ENCODE measurements around the gene SPIC. TPM values are rescaled to one million over a fixed set of nuclear protein-coding genes. Genes with fewer than 3 reads are reported as not detected.
"Not testable (repeated sequence)": the region's sequence is repeated elsewhere in the genome, so short reads cannot be mapped to it uniquely, and the experiment has no call there.

SPIC gene
- total RNA-seq = not detected

DNA sequence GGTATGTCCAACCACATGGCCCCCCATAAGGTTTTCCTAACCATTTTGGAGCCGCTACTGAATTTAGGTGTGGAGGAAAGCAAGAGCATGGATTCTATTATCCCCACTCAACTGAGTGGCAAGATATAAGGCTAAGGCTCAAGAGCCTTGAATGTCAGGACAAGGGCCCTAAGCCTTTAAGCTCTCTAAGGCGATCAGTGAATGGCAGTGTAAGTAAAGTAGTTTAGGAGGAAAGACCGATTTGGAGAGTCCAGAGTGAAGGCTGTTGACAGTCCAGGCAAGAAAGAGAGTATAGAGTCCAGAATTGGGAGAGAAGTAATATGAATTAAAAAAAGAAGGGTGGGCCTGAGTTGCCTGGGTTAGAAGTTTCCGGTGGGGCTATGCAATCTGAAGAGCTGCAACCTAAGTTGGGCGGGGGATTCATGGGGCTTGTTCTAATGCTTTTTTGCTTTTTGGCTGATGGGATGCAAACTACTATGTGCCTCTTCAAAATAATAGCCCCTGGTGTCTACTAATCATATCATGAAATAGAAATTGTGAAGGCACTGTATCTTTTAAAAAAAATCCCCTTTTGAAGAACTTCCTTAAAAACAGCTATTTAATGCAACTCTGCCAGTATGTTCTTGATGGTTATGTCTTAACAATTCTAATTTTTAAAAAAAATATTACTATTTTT is at the start of gene SPIC:
SPIC (plus strand) TSS at position 626 of the 676 bp plus-strand sequence. CDS start 1,569 bp downstream, outside the sequence.
- DNase-seq (ENCODE audit: low spot score) = no peak

DNA sequence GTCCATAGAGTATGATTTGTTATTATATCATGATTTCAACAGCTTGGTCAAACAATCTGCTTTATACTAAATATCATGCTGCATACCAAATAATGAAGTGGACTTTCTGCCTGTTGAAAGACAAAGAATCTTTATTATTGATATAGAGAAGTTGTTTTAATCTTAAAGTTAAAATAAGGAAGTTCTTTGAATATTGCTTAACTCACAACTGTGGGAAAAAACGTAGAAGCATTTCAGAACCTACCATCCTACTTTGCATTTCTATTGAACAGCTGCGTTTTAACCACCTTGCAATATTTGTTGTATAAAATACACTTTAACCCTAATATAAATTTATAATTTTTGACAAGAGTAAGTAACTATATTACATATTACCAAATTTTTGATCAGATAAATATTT is 44.7 kb upstream of the SPIC start:
- no peak for DNase-seq (ENCODE audit: low spot score)

DNA sequence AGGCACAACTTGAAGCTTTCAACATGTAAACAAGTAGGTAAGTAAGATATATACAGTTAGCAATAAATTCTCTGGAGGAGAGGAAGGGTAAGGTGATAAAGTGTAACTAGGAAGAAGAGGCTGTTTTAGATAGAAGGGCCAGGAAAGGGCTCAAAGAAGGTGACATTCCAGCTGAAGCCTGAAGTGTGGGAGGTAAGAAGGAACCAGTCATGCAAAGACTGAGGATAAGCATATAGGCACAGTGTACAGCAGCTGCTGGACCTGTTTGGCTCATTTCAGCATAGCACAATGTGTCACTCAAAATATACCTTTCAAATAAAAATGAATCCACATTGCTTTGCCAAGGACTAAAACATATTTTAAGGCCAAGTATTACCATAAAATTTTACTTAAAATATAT is 39.0 kb upstream of the SPIC start:
- no peak for DNase-seq (ENCODE audit: low spot score)

DNA sequence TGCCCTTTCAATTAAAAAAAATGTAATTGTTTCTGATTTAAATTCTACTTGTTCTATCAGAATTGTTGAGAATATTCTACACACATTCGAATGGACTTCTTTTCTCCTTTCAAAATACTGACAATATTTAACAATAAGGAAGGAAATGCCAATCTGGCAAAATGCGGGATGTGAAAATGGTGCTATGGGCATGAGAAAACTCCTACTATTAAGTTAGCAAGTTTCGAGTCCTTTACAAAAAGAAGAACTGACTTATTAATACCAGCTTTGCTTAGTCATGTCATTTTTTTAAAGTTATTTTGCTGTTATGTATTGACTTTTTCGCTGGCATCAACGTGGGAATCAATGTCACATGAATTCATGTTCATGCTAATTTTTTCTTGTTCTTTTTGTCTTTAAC is 35.9 kb upstream of the SPIC start:
- DNase-seq (ENCODE audit: low spot score) = no peak

DNA sequence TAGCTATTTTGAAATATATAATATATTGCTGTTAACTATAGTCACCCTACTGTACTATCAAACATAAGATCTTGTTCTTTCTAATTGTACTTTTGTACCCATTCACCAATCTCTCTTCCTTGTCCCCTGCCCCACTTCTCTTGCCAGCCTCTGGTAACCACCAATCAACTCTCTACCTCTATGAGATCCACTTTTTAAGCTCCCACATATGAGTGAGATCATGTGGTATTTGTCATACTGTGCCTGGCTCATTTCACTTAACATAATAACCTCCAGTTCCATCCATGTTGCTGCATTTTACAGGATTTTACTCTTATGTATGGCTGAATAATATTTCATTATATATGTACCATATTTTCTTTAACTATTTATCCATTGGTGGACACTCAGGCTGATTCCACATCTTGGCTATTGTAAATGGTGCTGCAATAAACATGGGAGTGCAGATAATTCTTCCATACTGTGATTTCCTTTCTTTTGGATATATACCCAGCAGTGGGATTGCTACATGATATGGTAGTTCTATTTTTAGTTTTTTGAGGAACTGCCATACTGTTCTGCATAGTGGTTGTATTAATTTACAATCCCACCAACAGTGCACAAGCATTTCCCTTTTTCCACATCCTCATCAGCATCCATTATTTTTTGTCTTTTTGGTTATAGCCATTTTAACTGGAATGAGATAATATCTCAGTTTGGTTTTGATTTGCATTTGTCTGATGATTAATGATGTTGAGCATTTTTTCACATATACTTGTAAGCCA is 33.5 kb upstream of the SPIC start:
- DNase-seq (ENCODE audit: low spot score) = no peak

DNA sequence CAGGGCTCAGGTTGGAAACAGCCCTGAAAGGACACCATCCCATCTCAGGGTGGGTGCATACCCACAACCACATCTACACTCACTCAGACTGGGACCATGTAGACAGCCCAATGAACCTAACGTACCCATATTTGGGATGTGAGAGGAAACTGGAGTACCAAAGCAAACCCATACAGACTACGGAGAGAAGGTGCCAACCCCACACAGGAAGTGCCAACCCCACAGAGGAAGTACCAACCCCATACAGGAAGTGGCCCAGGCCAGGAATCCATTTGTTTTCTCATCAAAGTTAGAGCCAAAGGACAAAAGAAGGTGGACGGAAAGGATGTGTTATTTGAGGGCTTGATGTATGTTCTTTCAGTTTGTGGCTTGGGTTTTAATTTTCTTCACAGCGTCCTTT is 19.5 kb upstream of the SPIC start:
- no peak for DNase-seq (ENCODE audit: low spot score)

DNA sequence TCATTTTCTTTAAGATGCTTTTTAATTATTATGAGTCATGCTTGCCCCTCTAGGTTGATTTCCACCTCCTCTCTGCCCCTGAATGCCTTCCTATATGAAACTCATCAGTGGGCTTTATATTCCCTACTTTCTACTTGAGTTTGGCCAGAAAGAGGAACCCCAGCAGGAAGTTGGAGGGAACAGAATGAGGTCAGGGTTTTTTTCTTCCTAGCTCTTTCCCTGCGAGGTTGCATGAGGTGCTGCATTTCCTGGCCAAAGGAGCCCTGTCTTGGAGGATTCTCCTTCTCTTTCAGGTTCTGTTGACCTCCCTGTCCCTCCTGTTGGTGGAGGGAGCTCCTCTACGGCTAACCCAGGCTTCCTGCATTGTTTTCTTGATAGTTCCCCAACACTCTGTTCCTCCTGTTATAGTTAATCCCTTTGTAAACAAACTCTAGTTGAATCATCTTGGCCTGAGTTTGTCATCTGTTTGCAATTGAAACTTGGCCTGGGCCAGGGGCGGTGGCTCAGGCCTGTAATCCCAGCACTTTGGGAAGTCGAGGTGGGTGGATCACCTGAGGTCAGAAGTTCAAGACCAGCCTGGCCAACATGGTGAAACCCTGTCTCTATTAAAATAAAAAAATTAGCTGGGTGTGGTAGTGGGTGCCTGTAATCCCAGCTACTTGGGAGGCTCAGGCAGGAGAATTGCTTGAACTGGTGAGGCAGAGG is 15.3 kb upstream of the SPIC start:
- peak; percentile 53 for DNase-seq (ENCODE audit: low spot score)

DNA sequence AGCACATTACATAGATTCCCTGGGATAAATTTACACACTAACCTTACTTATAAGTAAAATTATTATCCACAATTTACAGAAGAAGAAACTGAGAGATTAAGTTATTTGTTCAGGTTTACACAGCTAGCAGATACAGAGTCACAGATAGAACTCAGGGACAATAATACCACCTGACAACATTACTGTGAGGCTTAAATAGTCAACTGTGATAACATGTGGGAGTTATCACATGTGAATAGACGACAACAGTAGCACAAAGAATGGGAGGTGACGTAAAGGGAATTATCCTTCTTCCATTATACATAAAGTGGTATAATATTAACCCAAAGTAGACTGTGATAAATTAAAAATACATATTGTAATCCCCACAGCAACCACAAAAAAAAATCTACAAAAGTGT is 6.2 kb upstream of the SPIC start:
- no peak for DNase-seq (ENCODE audit: low spot score)

DNA sequence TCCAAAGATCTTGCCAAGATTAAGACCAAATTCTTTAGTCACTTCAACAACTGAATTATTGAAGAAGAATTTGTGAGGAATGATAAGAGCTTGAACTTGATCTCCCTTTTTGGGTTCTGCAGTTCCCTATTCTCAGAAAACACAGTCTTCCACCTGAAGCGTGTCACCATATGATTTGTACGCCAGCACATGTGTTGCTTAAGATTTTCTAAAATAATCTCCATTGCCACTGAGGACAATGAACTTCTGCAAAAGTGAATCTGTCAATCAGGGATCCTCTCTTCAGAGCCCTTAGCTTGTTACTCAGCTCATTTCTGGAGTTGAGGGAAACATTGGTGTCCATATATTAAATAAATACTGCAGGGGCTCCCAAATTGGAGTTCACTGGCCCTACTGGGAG is 4.2 kb upstream of the SPIC start:
- DNase-seq (ENCODE audit: low spot score) = no peak

DNA sequence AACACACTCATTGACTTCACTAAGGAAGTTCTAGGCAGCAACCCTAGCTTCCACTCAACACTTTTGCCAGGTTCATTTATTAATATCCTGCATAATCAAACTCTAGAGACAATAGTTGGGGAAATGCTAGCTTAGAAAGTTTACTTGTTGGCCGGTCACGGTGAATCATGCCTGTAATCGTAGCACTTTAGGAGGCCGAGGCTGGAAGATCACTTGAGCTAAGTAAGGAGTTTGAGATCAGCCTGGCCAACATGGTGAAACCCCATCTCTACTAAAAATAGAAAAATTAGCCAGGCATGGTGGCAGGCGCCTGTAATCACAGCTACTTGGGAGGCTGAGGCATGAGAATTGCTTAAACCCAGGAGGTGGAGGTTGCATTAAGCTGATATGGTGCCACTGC is 3.3 kb upstream of the SPIC start:
- DNase-seq (ENCODE audit: low spot score) = not testable (repeated sequence)

DNA sequence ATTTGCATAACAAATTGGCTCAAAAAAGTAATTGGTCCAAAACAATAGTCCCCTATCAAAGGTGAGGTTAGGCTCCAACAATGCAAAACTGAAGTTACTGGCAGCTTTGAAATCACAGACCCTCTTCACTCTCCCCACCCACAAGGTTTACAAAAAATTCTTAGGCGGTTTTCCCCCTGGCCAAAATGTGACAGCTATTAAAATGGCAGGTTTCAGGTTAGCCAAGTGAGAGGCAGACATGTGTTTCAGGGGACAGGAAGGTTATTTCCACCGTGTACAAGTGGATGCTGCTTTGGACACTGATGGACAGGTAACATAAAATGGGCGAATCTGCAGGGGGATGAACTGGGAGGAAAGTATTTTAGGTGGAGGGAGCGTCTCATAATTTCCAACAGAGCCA is 888 bp upstream of the SPIC start:
- DNase-seq (ENCODE audit: low spot score) = no peak

DNA sequence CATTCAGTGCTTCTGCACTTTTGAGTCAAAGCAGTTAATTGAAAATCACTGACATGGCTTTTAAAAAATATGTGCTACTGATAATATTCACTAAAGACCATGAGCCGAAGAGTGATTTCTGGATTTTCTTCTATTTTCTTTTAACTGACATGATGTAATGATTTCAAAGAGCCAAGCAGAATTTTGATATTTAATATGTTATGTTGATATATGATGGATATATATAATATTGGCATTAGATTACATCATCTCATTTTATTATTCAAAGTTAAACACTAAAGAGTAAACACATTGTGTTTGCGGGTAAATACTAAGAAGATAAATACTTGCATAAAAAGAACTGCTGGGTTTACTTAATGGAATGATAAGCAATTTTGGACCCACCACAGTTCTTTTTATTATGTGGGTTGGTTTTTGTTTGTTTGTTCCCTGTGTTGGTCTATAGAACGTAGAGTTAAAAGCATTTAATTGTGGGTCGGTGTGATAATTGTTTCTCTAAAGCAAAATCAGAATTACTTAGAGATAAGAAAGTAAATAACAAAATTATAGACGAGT is 692 bp downstream of the SPIC start:
- DNase-seq (ENCODE audit: low spot score) = no peak

DNA sequence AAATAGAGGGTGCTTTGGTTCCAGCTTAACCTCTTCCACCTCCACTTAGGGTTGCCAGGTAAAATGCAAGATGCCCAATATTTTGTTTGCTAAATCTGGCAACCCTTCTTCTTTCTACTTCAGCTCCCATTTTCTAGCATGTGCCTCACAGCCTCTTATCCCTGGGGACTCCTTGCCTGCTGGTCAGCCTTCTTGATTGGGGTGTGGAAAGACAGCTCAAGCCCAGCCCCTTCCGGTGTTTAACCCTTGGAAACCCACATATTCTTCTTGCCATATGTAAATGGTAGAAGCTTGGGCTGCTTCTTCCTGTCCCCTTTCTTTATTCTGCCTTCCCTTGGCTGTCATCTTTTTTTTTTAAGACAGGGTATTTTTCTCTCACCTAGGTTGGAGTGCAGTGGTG is 5.7 kb downstream of the SPIC start:
- DNase-seq (ENCODE audit: low spot score) = no peak

DNA sequence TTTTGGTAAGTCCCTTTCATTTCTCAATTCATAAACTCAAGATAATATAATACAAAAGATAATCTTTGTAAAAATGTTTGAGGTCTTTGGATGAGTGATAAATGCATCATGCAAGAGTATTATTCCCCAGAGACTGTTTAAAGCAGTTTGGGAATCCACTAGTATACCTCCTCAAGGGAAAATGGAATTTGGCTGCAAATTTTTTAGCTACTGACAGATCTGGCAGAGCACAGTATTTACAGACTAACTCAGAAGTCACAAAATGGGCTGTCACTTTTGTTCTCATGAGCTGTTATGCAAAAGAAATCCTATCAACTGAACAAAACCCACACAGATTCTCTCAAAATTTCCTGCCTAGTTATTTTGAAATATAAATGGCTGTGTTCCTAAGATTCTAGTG is 9.9 kb downstream of the SPIC start:
- DNase-seq (ENCODE audit: low spot score) = no peak

DNA sequence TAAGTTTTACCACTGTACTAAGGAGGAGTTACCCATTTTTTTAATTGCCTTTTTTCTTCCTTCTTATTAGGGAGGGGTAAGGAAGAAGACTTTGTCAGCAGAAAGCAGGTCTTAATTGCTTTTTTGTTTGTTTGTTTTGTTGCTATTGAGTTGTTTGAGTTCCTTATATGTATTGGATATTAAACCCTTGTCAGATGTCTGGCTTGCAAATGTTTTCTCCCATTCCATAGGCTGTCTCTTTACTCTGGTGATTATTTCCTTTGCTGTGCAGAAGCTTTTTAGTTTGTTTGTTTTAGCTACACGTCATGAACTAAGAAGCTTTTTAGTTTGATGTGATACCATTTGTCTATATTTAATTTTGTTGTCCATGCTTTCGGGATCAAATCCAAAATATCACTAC is 13.3 kb downstream of the SPIC start:
- no peak for DNase-seq (ENCODE audit: low spot score)

DNA sequence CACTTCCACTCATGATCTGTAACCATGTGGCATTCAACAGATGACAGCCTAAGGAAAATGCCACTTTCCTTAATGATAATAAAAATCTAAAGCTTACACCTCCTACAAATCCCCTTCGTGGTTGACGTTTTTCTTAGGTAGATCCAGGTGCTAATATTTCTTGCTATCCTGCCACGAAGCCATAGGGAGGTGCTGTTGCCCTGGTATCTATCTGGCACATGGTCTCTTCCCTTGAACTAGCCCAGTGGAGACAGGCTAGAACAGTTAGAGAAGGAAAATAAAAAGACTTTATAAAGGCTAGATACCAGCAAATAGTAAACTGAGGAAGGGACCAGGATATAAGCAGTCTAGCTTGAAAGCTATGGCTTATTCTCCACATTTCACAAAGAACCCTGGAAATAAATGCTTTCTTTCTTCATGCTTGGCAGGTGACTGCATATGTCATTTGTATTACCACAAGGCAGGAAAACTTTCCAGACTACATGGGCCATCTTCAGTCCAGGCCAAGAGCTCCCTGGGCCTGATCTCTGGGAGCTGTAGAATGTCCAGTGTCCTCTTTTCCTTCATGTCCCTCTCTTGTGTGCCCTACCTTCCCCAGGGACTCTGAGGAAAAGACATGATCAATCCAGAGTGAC is 15.3 kb downstream of the SPIC start:
- DNase-seq (ENCODE audit: low spot score) = no peak

DNA sequence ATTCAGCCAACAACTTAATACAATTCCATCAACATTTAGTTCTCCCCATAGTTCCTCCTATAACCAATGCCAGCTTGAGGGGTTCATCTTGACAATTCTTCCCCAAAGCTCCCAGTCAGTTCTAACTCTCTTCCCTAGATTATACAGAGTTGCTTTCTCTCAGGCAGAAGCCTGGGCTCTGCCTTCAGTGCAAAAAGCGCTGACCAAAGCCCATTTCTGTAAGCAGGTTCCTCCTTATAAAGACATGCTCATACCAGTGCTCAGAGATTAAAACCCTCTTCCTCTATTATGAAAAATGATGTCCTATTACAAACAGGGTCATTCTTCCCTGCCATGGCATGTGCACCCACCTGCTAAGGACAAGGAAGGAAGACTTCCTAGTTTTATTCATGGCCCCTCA is 16.2 kb downstream of the SPIC start:
- DNase-seq (ENCODE audit: low spot score) = no peak

DNA sequence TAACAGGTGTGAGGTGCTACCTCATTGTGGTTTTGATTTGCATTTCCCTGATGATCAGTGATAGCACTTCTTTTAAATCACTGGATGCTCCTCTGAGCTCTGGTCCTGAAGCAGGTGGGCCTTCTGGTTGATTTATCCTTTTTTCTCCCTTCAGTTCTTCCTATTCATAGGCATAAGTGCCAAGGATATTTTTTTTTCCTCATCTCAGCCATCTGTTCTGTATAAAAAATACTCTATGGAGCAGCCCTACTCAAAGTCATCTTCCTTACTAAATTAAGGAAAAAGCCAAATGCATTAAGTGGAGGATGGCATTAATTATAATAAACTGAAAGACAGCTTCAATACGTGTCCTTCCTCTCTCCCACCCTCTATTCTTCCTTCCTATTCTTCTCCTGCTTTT is 18.4 kb downstream of the SPIC start:
- DNase-seq (ENCODE audit: low spot score) = no peak

DNA sequence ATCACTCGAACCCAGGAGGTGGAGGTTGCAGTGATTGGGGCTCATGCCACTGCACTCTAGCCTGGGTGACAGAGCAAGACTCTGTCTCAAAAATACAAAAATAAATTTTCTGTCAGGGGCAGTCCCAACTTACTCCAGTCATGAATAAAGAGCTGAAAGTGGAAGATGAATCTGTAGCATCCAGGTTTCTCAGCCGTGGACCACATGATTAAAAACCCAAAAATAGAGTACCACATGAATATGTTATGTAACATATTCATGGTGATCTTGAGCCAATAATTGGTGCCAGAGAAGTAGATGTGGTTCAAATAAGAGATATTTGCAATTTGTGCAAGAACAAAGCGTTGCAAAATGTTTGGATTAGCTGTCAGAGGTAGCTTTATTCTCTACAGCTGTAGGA is 23.1 kb downstream of the SPIC start:
- DNase-seq (ENCODE audit: low spot score) = no peak

DNA sequence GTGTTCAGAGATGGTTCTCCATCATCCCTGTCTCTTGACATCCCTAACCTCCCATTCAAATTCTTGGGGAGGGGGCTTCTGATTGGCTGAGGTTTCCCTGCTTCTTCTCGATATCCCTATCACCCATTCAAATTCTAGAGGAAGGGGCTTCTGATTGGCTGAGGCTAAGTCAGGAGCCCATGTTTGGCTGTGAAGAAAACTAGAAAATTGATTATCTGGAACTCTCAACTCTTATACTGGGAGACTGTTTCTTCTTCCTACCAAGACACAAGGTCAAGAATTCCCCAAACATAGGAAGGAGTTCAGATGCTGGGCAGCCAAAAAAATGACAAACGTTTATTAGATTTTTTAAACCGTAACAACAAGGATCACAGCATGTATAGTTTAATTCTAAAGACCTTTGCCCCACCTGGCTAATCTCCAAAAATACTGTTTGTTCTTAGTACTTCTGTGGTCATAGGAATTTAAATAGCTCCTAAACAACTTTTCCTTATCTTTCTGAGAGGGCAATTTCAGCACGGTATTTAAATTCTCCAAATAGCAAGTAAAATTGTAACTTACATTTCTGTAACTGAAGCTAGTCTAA is 26.4 kb downstream of the SPIC start:
- no peak for DNase-seq (ENCODE audit: low spot score)

DNA sequence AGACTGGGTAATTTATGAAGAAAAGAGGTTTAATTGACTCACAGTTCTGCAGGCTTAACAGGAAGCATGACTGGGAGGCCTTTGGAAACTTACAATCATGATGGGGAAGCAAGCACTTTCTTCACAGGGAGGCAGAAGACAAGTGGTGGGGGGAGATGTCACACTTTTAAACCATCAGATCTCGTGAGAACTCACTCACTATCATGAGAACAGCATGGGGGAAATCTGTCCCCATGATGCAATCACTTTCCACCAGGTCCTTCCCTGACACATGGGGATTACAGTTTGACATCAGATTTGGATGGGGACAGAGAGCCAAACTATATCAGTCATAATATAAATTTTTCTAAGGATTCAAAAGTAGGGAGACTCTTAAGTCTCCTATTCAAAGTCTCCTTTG is 46.0 kb downstream of the SPIC start:
- DNase-seq (ENCODE audit: low spot score) = no peak

DNA sequence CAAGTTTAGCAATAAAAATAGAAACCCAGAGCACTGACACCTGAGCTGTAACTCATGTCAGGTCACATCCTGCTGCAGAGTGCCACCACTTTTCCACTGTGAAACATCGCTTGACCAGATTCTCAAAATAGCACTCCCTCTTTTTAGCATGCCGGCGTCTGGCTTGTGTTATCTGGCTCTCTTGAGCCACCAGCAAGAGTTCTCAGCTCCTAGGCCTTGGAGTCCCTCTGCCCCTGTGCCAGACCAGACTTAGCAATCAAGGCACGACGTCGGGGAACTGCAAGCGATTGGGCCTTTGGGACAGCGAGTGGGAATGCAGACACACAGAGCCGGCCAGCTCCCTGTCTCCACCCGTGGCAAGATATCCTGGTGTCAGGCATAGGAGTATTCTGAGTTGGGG is 52.5 kb downstream of the SPIC start:
- no peak for DNase-seq (ENCODE audit: low spot score)

All from ureter (tissue), 1 donor.